ENCODE results near the gene KCNJ6.

The KCNJ6 gene

GRCh38 chr21:37878946-37879660, 37.2 kb downstream of the KCNJ6 start:
- H3K9me3 Mint-ChIP-seq, result no peaks in the 10 kb centered on the region
- no peaks in the 10 kb centered on the region for H3K36me3 Mint-ChIP-seq
- H3K4me1 Mint-ChIP-seq, result no peaks in the 10 kb centered on the region
- no peak overlapping the region for H3K4me3 Mint-ChIP-seq
- ATAC-seq (no peak), DNase-seq (ENCODE audit: low spot score in 2 of 2) (no peak)
- H3K27ac Mint-ChIP-seq, result no peak overlapping the region

GRCh38 chr21:37877888-37878684, 38.2 kb downstream of the KCNJ6 start:
- no peaks in the 10 kb centered on the region for H3K9me3 Mint-ChIP-seq
- no peaks in the 10 kb centered on the region for H3K36me3 Mint-ChIP-seq
- DNase-seq (ENCODE audit: low spot score in 2 of 2), result no peak
- H3K4me3 Mint-ChIP-seq, result no peak overlapping the region
- H3K27ac Mint-ChIP-seq, result no peak overlapping the region
- ATAC-seq, result no peak
- no peaks in the 10 kb centered on the region for H3K4me1 Mint-ChIP-seq

GRCh38 chr21:37877171-37877570, 39.1 kb downstream of the KCNJ6 start:
- no peak for DNase-seq (ENCODE audit: low spot score in 2 of 2)
- Mint-ChIP-seq H3K36me3 (no peaks in the 10 kb centered on the region), H3K4me3 (no peak overlapping the region), H3K27ac (no peak overlapping the region), H3K4me1 (no peaks in the 10 kb centered on the region), H3K9me3 (no peaks in the 10 kb centered on the region)
- ATAC-seq, result no peak

- Mint-ChIP-seq H3K4me3 (no peak overlapping the region), H3K9me3 (no peaks in the 10 kb centered on the region), H3K4me1 (no peaks in the 10 kb centered on the region), H3K27ac (no peak overlapping the region), H3K36me3 (no peaks in the 10 kb centered on the region)
- ATAC-seq (no peak), DNase-seq (ENCODE audit: low spot score in 2 of 2) (no peak)
Observed at GRCh38 chr21:37876561-37876960, 39.7 kb downstream of the KCNJ6 start.

GRCh38 chr21:37874904-37875780, 41.1 kb downstream of the KCNJ6 start:
- no peak overlapping the region for H3K4me3 Mint-ChIP-seq
- no peak for DNase-seq (ENCODE audit: low spot score in 2 of 2)
- no peaks in the 10 kb centered on the region for H3K36me3 Mint-ChIP-seq
- no peaks in the 10 kb centered on the region for H3K9me3 Mint-ChIP-seq
- no peaks in the 10 kb centered on the region for H3K4me1 Mint-ChIP-seq
- no peak overlapping the region for H3K27ac Mint-ChIP-seq
- ATAC-seq, result no peak

DNA sequence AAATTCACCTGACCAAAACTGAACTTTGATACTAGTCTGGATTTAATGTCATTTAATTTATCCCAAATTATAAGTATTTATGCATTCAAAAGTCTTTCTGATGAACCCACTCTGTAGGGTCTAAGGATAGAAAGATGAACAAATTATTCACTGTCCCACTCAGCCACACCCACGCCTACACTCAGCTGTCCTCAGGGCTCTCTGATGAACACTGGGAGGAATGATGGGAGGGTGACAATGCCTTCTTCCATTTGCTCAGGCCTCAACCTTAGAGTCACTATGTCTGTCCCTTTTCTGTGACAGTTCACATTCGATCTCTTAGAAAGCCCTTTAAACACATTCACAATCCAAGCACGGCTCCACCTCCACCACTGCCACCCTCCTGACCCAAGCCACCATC, 41.8 kb downstream of the KCNJ6 start:
- no peak for ATAC-seq
- no peaks in the 10 kb centered on the region for H3K9me3 Mint-ChIP-seq

DNA sequence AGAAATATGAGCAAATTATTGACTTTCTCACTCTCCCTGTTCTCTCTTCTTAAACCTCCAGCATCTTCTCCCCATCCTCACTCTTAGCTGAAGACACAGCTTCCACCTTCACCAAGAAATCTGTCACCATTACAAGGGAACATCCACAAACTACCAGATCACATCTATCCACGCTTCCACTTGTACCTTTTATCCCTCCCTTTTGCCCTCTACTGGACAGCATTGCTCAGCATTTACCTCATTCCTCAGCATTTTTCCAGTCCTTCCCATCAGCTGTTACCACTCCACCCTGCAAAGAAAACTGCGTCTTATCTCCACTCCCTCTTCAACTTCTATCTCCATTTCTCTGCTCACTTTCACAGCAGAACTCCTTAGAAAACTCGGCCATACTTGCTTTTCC, 42.6 kb downstream of the KCNJ6 start:
- ATAC-seq (no peak), DNase-seq (ENCODE audit: low spot score in 2 of 2) (no peak)
- Mint-ChIP-seq H3K4me1 (no peaks in the 10 kb centered on the region), H3K4me3 (no peak overlapping the region), H3K9me3 (no peaks in the 10 kb centered on the region), H3K36me3 (no peaks in the 10 kb centered on the region), H3K27ac (no peak overlapping the region)

More for the DNA sequence above, 41.8 kb downstream of the KCNJ6 start:
- H3K27ac Mint-ChIP-seq, result no peak overlapping the region
- H3K4me3 Mint-ChIP-seq, result no peak overlapping the region
- no peaks in the 10 kb centered on the region for H3K36me3 Mint-ChIP-seq
- H3K4me1 Mint-ChIP-seq, result no peaks in the 10 kb centered on the region
- no peak for DNase-seq (ENCODE audit: low spot score in 2 of 2)

GRCh38 chr21:37871121-37871862, 45.0 kb downstream of the KCNJ6 start:
- DNase-seq (ENCODE audit: low spot score in 2 of 2) (no peak), ATAC-seq (no peak)
- no peak overlapping the region for H3K27ac Mint-ChIP-seq
- H3K36me3 Mint-ChIP-seq, result no peaks in the 10 kb centered on the region
- H3K4me3 Mint-ChIP-seq, result no peak overlapping the region
- H3K4me1 Mint-ChIP-seq, result no peaks in the 10 kb centered on the region
- H3K9me3 Mint-ChIP-seq, result no peaks in the 10 kb centered on the region

DNA sequence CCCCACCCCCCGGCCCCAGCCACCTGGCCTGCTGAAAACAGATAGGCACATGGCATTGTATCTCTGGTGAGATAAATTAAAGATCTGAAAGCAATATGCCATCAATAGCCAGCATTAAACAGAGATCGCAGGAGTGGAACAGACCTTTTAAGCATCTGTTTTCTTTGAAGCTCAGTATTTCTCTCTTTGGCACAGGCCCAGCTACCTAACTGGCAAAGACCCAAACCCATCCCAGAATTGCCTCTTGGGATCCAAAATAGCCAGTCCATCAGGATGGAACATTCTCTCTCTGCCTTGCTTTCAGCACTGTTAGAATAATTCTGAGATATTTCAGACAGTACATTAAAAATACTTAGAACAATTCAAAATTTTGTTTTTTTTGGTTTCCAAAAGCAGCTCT, 46.0 kb downstream of the KCNJ6 start:
- Mint-ChIP-seq H3K36me3 (no peaks in the 10 kb centered on the region), H3K4me3 (no peak overlapping the region), H3K4me1 (no peaks in the 10 kb centered on the region), H3K9me3 (no peaks in the 10 kb centered on the region), H3K27ac (no peak overlapping the region)
- DNase-seq (ENCODE audit: low spot score in 2 of 2), result no peak
- ATAC-seq, result no peak

- Mint-ChIP-seq H3K4me1 (no peaks in the 10 kb centered on the region), H3K4me3 (no peak overlapping the region), H3K36me3 (no peaks in the 10 kb centered on the region), H3K27ac (no peak overlapping the region), H3K9me3 (no peaks in the 10 kb centered on the region)
- ATAC-seq (no peak), DNase-seq (ENCODE audit: low spot score in 2 of 2) (no peak)
Observed at GRCh38 chr21:37869661-37870060, 46.6 kb downstream of the KCNJ6 start.

GRCh38 chr21:37868446-37869295, 47.6 kb downstream of the KCNJ6 start:
- DNase-seq (ENCODE audit: low spot score in 2 of 2) (no peak), ATAC-seq (no peak)
- H3K27ac Mint-ChIP-seq, result no peak overlapping the region
- H3K4me1 Mint-ChIP-seq, result no peaks in the 10 kb centered on the region
- no peaks in the 10 kb centered on the region for H3K9me3 Mint-ChIP-seq
- H3K36me3 Mint-ChIP-seq, result no peaks in the 10 kb centered on the region
- no peak overlapping the region for H3K4me3 Mint-ChIP-seq

- Mint-ChIP-seq H3K27ac (no peak overlapping the region), H3K36me3 (no peaks in the 10 kb centered on the region), H3K9me3 (no peaks in the 10 kb centered on the region), H3K4me3 (no peak overlapping the region), H3K4me1 (no peaks in the 10 kb centered on the region)
- ATAC-seq (no peak), DNase-seq (ENCODE audit: low spot score in 2 of 2) (no peak)
Observed at GRCh38 chr21:37866027-37866426, 50.2 kb downstream of the KCNJ6 start.

DNA sequence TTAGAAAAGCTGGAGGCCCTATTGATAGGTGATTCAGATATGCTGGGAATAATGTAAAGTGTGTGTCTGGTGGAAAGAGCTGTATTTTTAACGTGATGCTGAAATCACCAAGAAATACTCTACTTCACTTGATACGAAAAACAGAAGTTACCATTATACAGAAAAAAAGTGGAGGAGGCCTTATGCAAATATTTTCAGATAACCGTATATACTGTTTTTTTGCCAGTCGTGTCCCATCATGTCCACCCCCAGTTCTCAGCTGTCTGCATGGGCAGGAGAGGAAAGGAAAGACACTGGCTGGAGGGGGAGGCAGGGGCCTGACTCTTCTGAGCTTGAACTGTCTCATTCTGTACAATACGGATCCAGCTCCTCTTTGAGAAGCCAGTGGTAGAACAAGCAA, 51.1 kb downstream of the KCNJ6 start:
- no peaks in the 10 kb centered on the region for H3K4me1 Mint-ChIP-seq
- H3K4me3 Mint-ChIP-seq, result no peak overlapping the region
- DNase-seq (ENCODE audit: low spot score in 2 of 2) (no peak), ATAC-seq (no peak)
- no peaks in the 10 kb centered on the region for H3K36me3 Mint-ChIP-seq
- no peak overlapping the region for H3K27ac Mint-ChIP-seq
- no peaks in the 10 kb centered on the region for H3K9me3 Mint-ChIP-seq

DNA sequence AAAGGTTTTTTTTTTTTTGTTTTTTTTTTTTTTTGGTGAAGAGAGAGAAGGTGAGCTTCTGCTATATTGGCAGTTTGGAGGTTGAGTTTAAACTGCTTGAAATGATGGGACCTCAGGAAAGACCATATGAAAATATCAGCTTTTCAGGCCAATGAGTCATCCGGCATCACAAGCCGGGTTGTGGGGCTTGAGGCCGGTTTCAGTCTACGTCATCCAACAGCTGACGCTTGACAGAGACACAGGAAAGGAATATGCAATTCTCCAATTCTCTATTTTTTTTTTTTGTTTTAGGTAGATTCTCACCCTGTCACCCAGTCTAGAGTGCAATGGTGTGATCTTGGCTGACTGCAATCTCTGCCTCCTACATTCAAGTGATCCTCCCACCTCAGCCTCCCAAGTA, 52.4 kb downstream of the KCNJ6 start:
- Mint-ChIP-seq H3K4me3 (no peak overlapping the region), H3K27ac (no peak overlapping the region), H3K4me1 (no peaks in the 10 kb centered on the region), H3K9me3 (no peaks in the 10 kb centered on the region), H3K36me3 (no peaks in the 10 kb centered on the region)
- no peak for DNase-seq (ENCODE audit: low spot score in 2 of 2)
- no peak for ATAC-seq
